Testis (tissue), 3 donors: ENCODE results near the gene ANAPC16. TPM values are rescaled to one million over a fixed set of nuclear protein-coding genes. Genes with fewer than 3 reads are reported as not detected.

Experiments
- DNase-seq: peaks from one replicate; pipeline ENCODE4 v3.0.0-alpha.2; 2019
- H3K27ac ChIP-seq, 2 donors: fragments of 200-600 bp; sonication (generic); one replicate each; pipeline ENCODE4 v1.5.1; 2019
- H3K27me3 ChIP-seq: fragments of 200-600 bp; sonication (generic); one replicate; pipeline ENCODE4 v1.5.1; 2019
- H3K36me3 ChIP-seq: fragments of 200-600 bp; sonication (generic); one replicate; pipeline ENCODE4 v1.5.1; 2017; ENCODE audit warnings: low read depth; ENCODE audit errors: missing control alignments
- H3K4me1 ChIP-seq: fragments of 200-600 bp; sonication (generic); one replicate; pipeline ENCODE4 v1.5.1; 2019
- H3K4me3 ChIP-seq, 2 donors: fragments of 200-600 bp; sonication (generic); one replicate each; pipeline ENCODE4 v1.5.1; 2017 to 2019
- H3K9me3 ChIP-seq: fragments of 200-600 bp; sonication (generic); one replicate; pipeline ENCODE4 v1.5.1; 2017
- CTCF ChIP-seq, 3 experiments: fragments of 450-650 bp in 2 of 3; fragments of 200-600 bp in 1 of 3; sonication (generic) in 1 of 3; IDR thresholded peaks; one replicate each; pipeline ENCODE4 v1.5.1; 2016 to 2019; ENCODE audit warnings: antibody characterized with exemption in 3 of 3, mild to moderate bottlenecking in 2 of 3, moderate library complexity in 1 of 3
- POLR2A ChIP-seq: fragments of 450-650 bp; IDR thresholded peaks from one replicate; pipeline ENCODE4 v1.6.1; 2017; ENCODE audit warnings: antibody characterized with exemption, mild to moderate bottlenecking, moderate library complexity
- WGBS, 2 donors: methylation state at CpG; one replicate each; pipeline ENCODE4 v1.1.5; 2018; 5-methylcytosine and 5-hydroxymethylcytosine counted together
- intact Hi-C: fragments of 100-400 bp; cut with DNase I; formaldehyde crosslinking; loops from one replicate; pipeline ENCODE4 v1.15.1; 2023; ENCODE audit warnings: low total_unique reads
- polyA plus RNA-seq: library from polyadenylated mRNA; stranded (reverse); fragments of 350-450 nt; fragmentation: Illumina TruSeq; extraction: RNeasy Lipid Tissue Mini Kit (QIAGEN cat#74804); gene quantifications from one replicate; pipeline ENCODE4 v1.2.3, GENCODE V29; 2014; ENCODE audit warnings: low read depth, low replicate concordance; ENCODE audit not compliant: insufficient read depth
- total RNA-seq, 2 donors: library from RNA; depleted of rRNA; stranded (reverse); fragments of >200 nt; gene quantifications; one replicate each; pipeline ENCODE4 v1.2.3, GENCODE V29; 2016

Gene ANAPC16
- total and polyA plus RNA-seq, 3 donors from 2014 or later: 43.8 to 96.0 (median 47.9) TPM

- H3K4me1 ChIP-seq: no peaks in the 10 kb centered on the region
- DNase-seq: no peak
- TF ChIP-seq POLR2A (no peak), CTCF (IDR thresholded peaks at IDR 0.05) (no peak)
- WGBS, 2 donors: 71 to 76% methylated on average over 2 of the region's 2 CpGs
- H3K4me3 ChIP-seq: no peak overlapping the region
- H3K9me3 ChIP-seq: no peaks in the 10 kb centered on the region
- intact Hi-C loops: no loop called here
- no peak overlapping the region for H3K27ac ChIP-seq
- no peaks in the 10 kb centered on the region for H3K36me3 ChIP-seq
- no peaks in the 10 kb centered on the region for H3K27me3 ChIP-seq
Observed at GRCh38 chr10:72176701-72177100, 39.1 kb upstream of the ANAPC16 start.

DNA sequence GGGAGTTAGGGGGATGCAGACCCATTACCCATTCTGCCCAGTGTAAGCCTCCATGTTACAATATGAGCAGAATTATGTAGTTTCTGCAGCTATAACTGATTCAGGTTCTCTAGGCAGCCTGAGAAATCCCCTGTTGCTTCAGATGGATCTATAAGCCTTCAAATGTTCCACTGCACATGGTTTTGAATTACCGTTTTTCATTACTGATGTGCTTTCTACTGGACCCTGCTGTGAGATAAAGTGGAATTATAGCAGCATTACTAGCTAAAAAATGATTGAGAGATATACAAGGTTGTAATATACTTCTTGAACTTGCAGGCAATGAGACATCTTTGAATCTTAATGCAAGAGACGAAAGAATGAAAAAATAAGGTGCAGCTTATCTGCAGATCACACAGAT is 38.4 kb upstream of the ANAPC16 start:
- H3K4me3 ChIP-seq: no peak overlapping the region
- no peaks in the 10 kb centered on the region for H3K9me3 ChIP-seq
- H3K27me3 ChIP-seq: no peaks in the 10 kb centered on the region
- H3K36me3 ChIP-seq: no peaks in the 10 kb centered on the region
- TF ChIP-seq CTCF (IDR thresholded peaks at IDR 0.05) (no peak), POLR2A (no peak)
- no peak for DNase-seq
- intact Hi-C loops: no loop called here
- H3K27ac ChIP-seq: no peak overlapping the region
- no peaks in the 10 kb centered on the region for H3K4me1 ChIP-seq
- 88 to 92% methylated on average over 2 of the region's 2 CpGs for WGBS, 2 donors

GRCh38 chr10:72184156-72184555 is 31.7 kb upstream of the ANAPC16 start:
- Histone ChIP-seq H3K4me1 (no peaks in the 10 kb centered on the region), H3K27me3 (no peaks in the 10 kb centered on the region), H3K9me3 (no peaks in the 10 kb centered on the region), H3K4me3 (no peak overlapping the region), H3K36me3 (no peaks in the 10 kb centered on the region), H3K27ac (no peak overlapping the region)
- intact Hi-C loops: no loop called here
- 94 to 95% methylated on average over 2 of the region's 2 CpGs for WGBS, 2 donors
- no peak for DNase-seq
- TF ChIP-seq CTCF (IDR thresholded peaks at IDR 0.05) (no peak), POLR2A (no peak)

DNA sequence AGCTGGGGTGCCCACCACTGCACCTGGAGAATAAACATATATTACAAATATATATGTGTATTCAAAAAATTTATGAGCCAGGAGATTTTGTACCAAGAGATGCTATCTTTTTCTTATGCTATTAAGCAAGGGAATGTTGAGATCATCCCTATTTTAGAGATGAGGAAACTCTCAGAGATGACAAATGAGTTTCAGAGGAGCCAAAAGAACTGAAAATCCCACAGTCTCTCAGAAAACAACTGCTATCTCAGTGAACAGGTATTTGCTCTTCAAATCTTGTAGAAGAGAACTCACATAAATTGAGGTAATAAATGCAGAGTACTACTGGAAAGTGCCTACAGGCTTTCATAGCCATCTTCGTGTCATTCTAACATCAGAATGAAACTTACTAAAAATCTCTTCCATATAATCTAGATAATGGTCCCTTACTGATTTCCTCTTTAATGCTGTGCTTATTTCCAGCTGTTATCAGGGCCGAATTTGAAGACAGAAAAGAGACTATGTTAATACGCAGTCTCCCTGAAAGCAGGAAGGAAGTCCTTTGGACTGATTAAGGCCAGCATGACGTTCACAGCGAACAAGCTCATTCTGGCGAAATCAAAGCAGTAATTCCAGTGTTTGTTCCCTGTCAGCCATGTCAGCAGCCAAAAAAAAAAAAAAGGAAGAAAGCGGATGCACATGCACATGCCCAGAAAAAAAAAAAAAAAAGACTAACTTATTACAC is 29.4 kb upstream of the ANAPC16 start:
- 67 to 77% methylated on average over 7 of the region's 7 CpGs for WGBS, 2 donors
- no peaks in the 10 kb centered on the region for H3K4me1 ChIP-seq
- H3K27me3 ChIP-seq: no peaks in the 10 kb centered on the region
- peak overlapping the region in 1 of 2 donors; percentile 63 for H3K27ac ChIP-seq
- no peak overlapping the region for H3K4me3 ChIP-seq
- no peak for DNase-seq
- TF ChIP-seq POLR2A (no peak), CTCF (IDR thresholded peaks at IDR 0.05) (no peak)
- no peaks in the 10 kb centered on the region for H3K36me3 ChIP-seq
- intact Hi-C loops: no loop called here
- no peaks in the 10 kb centered on the region for H3K9me3 ChIP-seq

- no peaks in the 10 kb centered on the region for H3K9me3 ChIP-seq
- no peak for TF ChIP-seq CTCF (IDR thresholded peaks at IDR 0.05)
- no peak for TF ChIP-seq POLR2A
- H3K4me1 ChIP-seq: no peaks in the 10 kb centered on the region
- no peak overlapping the region for H3K4me3 ChIP-seq
- no peaks in the 10 kb centered on the region for H3K36me3 ChIP-seq
- 87 to 88% methylated on average over 3 of the region's 3 CpGs for whole genome bisulfite sequencing, 2 donors
- no peaks in the 10 kb centered on the region for H3K27me3 ChIP-seq
- DNase-seq: no peak
- H3K27ac ChIP-seq: peak overlapping the region in 1 of 2 donors; percentile 63
- intact Hi-C loops: no loop called here
Observed at GRCh38 chr10:72186982-72187330, 28.9 kb upstream of the ANAPC16 start.
